HG02798 (cell line): ENCODE measurements around the gene IMPDH1.

Experiments used
- ATAC-seq: cut with Tn5 transposase; IDR thresholded peaks from one replicate; pipeline ENCODE4 v1.9.1; 2021; ENCODE audit warnings: mild to moderate bottlenecking; ENCODE audit not compliant: unreplicated experiment, poor library complexity

The IMPDH1 gene

DNA sequence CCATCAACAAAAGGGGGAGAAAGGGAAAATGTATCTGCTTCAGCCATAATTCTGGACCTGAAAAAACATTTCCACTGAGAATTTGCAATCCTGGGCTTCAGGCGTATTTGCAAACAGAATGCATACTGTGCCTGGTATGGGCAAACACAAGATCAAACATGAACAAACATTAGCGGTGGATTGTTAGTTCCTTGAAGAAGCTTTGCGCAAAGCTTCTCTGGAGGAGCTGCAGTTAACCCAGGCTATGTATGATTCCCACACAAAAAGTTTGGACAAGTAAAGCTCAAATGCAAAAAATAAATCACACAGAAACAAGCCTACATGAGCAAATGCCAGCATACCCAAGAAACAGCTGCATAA lies 25.5 kb upstream of the IMPDH1 start:
- ATAC-seq, result no peak

DNA sequence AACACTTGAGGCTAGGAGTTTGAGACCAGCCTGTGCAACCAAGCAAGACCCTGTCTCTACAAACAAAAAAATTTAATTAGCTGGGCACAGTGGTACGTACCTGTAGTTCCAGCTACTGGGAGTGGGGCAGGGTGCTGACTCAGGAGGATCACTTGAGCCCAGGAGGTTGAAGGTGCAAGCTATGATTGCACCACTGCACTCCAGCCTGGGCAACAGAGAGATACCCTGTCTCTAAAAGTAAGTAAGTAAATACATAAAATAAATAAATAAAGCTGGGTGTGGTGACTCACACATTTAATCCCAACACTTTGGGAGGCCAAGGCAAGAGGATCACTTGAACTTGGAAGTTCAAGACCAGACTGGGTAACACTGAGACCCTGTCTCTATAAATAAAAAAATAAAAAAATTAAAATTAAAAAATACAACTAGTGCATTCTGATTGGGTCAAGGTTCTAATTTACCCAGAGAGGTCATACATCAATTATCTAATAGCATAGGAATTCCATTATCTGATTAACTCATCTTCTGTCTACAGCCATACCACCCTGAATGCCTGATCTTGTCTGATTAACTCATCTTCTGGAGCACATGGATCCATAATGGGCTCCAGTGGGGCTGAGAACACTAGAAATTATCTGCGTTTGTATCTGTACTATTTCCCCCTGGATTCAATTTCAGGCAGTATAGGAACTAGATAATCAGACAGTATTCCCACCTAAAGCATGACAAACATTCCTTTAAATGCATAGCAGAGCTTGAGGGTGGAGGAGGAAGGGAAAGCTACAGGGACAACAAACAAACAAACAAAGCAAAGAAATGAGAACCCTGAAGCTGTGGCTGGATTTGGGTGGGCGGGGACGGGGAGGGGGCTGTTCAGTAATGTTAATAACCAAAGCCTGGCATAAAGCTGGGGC lies 24.9 kb upstream of the IMPDH1 start:
- ATAC-seq, result no peak

DNA sequence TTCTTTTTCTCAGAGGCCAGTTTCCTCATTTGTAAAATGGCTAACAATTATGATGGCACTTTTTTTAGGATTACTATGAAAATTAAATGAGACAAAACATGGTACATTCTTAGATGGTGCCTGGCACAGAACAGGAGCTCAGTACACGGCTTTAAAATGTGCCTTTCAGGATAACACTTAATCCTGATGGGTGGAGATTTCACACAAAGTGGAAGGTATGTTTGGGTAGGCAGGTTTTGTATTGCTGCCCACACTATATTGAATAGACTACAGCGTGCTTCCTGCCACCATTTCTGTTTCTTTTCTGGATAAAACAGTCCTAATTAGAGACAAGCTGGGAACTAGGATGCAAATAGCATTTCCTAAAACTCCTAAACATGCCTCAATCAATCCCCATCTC lies 22.0 kb upstream of the IMPDH1 start:
- no peak for ATAC-seq

DNA sequence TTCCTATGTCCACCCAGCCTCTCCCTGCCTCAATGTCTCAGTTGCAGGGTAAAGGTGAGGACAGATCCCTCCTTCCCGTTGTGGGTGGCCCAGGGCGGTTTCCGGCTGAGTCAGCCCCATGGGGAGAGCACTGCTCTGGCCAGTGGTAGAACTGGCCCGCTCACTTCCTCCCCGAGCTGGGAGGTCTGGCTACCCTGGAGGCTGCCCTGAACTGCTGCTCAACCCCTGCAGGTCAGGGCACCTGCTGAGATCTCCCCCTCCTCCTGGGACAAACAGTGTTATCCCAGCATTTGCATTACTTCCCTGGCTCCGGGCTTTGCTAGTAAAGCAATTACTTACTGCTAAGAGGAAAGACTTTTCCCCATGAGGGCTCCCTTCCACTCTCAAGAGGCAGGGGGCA lies 21.4 kb upstream of the IMPDH1 start:
- no peak for ATAC-seq

DNA sequence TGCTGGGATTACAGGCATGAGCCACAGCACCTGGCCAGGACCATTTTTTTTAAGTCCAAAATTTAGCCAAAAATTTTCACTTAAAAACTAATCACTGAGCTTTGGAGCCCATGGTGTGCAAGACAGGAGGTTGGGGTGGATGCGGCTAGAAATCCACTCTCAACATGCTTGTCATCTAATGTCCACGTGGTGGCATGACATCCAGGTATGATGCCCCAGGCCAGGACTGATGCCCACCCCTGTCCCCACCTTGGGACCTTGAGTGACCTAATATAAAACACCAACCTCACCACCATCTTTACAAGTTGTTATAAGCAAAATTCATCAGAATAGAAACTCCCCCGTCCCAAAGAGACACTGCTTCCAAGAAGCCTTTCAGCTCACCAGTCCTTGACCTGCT lies 20.4 kb upstream of the IMPDH1 start:
- no peak for ATAC-seq

DNA sequence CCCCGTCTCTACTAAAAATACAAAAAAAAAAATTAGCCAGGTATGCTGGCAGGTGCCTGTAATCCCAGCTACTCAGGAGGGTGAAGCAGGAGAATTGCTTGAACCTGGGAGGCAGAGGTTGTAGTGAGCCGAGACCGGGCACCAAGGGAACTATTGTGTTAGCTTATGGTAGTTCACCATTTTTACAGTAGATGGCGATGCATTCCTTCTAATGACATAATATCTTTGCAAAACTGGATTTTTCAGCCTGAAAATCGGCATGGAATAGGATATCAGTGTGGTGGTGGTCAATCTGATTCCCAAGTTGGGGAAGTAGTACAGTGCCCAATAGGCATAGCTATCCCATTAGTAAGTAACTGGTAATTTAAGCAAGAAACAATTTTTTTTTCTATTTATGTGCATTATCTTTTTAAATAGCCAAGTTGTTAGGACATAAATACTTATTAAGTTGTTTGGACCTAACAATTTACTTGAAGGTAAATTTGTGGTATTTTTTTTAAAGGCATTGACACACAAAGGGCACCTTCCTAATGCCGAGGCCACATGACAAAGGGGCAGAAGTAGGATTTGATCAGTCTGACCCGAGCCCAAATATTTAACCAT lies 17.6 kb upstream of the IMPDH1 start:
- no peak for ATAC-seq

DNA sequence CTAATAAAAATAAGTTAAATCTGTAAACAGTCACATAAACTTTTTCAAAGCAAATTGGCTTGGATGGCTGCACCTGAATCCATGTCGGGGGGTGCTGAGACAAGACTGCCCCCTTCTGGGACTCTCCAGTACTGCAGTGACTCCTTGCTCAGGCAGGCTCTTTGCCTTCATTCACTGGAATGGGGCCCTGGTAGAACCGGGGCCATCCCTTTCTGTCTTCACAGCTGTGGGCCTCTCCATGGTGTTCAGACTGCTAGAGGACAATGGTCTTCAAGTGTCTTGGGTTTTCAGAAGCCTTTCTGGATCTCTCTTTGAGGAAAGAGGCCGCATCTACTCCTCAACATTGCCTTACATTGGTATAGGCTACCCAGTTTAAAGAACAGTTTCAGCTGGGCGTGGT lies 16.1 kb upstream of the IMPDH1 start:
- ATAC-seq, result no peak

DNA sequence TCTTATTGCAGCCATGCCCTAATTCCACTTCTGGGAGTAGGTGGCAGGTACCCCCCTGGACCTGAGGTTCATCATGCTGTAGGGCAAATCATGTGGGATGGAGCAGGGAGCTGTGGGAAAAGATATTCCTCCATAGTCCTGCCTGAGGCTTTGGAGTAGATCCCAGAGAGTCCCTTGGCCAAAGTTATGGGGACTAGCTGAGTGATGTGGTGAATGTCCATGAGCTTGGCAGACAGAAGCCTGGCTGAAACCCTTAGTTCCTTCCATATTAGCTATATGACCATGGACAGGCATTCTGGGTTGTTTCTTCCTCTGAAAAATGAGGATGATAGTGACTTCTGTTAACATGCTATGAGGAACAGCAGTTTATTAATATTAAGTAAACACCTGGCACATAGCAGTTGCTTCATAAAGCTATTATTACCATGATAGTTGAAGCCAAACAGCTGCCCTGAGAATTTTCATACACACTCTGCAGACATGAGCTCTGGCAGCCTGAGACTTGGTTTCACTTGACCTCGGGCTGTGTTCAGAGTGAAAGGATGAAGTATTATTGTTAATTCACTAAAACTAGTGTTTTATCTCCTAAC lies 15.0 kb upstream of the IMPDH1 start:
- no peak for ATAC-seq

DNA sequence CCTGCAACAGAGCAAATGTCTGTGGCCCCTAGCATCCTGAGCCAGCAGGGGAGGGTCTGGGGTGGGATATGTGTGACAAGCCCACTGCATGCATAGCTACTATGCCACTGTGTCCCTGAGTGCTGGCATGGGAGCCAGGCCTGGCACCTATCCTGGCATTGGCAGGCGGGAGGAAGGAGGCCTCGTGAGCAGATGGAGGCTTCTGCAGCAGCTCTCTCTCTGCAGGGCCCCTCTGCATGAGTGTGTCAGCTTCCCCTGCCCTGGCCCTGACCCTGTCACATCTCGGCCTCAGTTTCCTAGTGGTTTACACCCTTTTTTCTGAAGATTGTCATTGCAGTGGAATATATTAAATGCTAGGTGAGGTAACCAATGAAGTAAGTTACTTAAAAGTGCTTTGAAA lies 13.1 kb upstream of the IMPDH1 start:
- no peak for ATAC-seq

DNA sequence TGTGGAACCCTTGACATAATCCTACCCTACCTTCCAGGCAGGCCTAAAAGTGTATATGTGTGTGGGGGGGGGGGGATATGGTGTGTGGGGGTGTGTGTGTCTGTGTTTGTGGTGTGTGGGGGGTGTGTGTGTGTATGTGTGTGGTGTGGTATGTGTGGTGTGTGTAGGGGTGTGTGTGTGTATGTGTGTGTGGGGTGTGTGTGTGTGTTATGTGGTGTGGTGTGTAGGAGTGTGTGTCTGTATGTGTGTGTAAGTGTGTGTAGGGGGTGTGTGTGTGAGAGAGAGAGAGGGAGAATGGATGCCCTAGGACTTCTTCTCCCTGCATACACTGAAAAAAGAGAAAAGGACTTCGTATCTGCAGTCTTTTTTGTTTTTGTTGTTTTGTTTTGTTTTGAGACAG lies 12.3 kb upstream of the IMPDH1 start:
- no peak for ATAC-seq

DNA sequence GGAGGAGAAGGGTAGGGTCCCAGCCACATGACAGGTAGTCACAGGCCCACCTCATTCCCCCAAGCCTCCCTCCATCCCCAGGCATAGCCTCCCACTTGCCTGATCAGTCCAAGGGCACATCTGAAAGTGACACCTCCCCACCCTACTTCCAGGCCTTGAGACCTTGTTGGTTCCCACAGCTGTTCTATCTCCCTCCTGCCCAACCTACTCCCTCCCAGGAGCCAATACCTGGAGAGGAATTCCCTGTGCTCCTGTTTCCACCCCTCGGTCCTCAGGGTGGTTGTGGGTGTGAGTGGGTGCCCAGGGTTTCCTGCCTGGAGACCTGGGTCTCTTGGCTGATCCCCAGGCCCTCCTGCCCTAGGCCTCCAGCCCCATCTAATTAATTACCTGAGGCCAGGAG lies 11.6 kb upstream of the IMPDH1 start:
- no peak for ATAC-seq

DNA sequence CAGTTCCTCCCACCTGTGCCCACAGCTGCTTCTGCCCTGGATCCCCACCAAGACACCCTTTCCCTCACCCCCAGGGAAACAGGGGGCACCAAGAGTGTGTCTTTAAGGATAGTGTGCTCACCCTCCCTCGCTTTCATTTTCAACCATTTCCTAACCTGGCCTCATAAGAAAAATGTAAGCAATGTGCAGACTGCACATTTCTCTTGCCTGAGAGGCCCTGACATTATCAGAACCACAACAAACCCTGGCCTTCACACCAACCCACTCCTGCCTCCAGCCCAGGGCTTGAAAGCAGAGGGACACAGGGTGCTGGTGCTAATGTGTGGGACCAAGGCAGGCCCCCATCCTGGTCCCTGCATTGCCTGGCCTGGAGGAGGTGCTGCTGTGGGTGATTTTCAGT lies 11.0 kb upstream of the IMPDH1 start:
- ATAC-seq, result no peak

DNA sequence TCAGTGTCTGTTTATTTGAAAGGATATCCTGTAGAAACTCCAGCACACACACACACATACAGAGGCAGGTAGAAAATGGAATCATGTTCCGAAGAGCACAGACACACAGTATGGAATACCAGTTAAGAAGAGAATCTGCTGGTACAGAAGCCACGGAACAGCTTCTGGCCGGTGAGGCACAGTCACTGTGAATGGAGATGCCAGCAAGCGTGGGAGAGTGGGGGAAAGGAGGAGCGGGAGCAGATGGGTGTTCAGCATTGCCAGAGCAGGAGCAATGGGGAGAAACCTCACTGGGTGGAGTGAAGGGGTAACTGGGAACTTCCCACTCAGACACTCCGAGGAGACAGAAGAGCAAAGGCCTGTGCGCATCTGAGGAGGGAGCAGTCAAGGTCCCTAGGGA lies 9.5 kb upstream of the IMPDH1 start:
- no peak for ATAC-seq

DNA sequence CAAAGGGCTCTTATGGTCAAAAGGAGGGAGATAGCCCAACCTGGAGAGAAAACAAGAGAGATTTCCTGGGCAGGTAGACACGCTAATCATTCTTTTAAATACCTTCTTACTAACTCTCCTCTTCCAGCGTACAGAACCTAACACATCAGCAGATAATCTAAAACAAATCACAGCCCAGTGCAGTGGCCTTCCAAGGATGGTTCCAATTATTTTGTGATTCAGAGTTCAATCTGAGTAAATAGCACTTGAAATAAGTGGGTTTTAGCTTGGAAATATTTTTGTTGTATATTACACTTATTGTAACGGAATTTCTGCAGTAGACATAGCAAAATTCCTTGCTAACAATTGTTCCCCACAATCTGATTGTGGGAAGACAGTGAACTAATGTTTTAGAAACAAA lies 7.3 kb upstream of the IMPDH1 start:
- ATAC-seq, result no peak

DNA sequence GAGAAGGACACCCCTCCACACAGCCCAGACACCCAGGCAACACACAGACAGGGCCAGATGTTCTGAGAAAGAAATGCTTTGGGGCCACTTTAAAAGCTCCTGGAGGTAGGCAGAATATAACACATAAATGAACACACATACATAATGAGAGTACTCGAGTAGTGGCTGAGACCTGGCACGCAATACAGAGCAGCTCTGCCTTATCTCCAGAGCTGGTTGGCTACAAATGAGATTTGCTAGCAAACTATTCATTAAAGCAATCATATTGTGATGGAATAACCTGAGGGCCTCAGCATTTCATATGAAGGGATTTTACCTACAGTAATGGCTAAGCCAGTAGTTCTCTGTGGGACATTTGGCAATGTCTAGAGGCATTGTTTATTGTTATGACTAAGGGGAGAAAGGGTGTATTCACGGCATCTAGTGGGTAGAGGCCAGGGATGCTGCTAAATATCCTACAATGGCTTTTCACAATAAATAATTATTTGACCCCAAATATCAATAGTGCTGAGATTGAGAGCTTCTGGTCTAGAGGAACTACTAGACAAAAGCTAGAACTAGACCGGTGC lies 5.5 kb upstream of the IMPDH1 start:
- no peak for ATAC-seq

DNA sequence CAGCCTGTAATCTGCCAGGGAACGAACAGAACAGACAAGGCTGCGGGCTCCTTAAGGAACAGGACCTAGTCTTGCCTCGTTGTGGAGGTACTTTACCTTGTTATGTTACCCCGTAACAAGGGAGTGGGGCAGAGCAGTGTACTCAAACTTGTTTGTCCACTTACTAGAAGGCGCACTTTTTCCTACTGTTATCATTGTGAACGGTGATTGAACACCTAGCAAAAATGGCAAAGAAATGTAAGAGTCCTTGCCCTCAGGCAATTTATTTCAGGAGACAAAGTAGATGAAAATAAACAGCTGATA lies 620 bp upstream of the IMPDH1 start:
- ATAC-seq, result no peak

DNA sequence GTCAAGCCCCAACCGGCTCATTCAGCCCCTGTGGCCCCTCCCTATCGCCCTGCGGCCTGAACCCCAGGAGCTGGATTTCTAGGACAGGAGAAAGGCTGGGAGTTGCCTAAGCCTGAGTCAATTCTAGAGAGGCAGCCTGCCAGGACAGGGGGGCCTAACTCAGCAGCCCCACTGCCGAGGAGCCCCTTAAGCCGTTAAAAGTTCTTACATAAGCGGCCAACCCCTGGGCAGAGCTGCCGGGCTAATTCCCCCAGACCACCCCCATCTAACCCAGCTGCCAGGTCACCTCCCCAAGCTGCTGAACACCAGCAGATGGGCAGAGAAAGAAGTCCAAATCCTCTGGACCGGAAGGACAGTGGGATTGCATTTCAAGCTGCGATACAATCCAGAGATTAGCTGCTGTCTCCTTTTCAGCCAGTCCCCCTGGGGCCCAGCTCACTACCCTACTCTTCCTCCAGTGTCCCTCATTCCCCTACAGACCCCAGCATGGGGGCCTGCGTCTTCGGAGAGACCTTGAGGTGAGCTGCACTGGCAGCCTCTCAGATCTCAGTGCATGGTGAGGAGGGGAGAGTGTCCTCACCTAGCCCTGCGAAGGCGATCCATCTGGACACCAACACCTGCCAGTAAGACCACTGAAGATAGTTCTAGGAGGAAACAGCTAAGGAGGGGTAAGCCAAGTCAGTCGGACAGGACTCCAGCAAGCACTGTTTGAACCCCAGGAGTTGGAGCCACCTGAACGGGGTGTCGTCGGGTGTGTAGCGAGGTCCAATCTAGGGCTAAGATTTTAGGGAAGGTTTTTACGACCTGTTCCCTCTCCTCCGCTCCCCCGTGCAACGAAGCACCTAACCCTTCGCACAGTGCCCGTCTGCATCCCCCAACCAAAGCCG lies 830 bp downstream of the IMPDH1 start:
- no peak for ATAC-seq

DNA sequence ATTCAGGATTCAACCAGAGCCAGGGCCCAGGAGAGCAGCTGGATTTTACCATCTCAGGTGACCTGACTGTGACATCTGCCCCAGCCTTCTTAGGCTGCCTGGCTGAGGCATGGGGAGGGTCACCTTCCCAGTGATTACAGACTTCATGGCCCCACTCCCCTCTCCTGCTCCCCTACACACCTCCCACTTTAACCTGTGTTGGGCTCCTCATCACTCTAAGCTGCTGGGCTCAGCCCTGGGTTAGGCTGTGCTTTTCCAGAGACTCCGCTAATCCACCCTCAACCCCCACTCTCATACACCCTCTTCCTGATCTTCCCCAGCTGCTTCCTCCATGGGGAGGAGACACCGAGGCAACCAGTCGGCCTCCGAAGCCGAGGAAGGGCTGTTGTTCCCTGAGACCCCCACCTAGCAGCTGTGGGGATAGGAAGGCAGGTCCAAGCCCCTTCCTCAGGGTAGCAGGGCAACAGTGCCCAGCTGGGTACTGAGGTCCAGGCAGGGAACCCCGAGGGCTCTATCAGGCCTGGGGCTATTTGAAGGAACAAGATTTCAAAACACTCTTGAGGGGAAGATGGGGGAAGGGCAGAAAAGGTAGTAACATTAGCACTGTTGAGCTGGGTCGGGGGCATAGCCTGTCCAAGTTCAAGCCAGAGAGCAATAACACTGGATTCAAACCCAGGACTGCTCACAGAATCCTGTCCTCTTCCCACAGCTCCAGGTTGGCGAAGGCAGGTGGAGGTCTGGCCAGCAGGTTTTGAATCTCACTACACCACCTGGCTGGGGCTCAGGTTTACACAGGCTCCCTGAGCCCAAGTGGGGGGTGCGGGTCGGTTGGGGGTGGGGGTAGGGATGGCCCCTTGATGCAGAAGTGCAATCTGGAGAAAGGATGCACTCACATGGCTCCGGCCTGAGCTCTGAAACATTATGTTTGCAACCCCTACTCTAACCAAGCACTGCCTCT lies 1.8 kb downstream of the IMPDH1 start:
- ATAC-seq, result no peak

DNA sequence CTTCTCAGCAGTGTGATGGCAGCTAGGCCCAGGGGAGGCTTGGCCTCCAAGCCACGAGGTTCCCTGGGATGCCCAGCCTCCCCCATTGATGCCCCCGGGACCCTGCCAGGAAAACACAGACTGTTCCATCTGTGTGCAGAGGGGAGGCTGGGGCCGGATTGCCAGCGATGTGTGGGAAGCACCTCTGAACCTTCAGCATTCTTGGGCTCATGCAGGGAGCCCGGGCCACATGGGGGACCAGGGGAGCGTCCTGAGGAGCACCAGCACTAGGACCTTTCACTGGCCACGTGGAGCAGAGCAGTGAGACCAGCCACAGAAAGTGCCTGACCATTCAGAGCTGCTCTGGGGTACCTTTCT lies 2.6 kb downstream of the IMPDH1 start:
- no peak for ATAC-seq
